Coronary artery (tissue), 2 donors: ENCODE data around the gene CACNA2D3.

Experiments used
- DNase-seq: peaks from one replicate; pipeline ENCODE4 v3.0.0-alpha.2; 2017; ENCODE audit warnings: low spot score
- H3K27ac ChIP-seq, 2 donors: fragments of 200-600 bp; sonication (generic); one replicate each; pipeline ENCODE4 v1.5.1; 2016 to 2019
- H3K4me3 ChIP-seq: fragments of 200-600 bp; sonication (generic); 2 replicates; pipeline ENCODE4 v1.5.1; 2016; ENCODE audit warnings: mild to moderate bottlenecking, moderate library complexity
- TF ChIP-seq, protein P1 (sequence below): fragments of 200-600 bp; sonication (generic); IDR thresholded peaks from one replicate; pipeline ENCODE4 v1.5.1; 2019; ENCODE audit warnings: antibody characterized with exemption

Gene CACNA2D3

GRCh38 chr3:54313418-54313817 lies 191.1 kb downstream of the CACNA2D3 start:
- TF ChIP-seq, protein P1, sequence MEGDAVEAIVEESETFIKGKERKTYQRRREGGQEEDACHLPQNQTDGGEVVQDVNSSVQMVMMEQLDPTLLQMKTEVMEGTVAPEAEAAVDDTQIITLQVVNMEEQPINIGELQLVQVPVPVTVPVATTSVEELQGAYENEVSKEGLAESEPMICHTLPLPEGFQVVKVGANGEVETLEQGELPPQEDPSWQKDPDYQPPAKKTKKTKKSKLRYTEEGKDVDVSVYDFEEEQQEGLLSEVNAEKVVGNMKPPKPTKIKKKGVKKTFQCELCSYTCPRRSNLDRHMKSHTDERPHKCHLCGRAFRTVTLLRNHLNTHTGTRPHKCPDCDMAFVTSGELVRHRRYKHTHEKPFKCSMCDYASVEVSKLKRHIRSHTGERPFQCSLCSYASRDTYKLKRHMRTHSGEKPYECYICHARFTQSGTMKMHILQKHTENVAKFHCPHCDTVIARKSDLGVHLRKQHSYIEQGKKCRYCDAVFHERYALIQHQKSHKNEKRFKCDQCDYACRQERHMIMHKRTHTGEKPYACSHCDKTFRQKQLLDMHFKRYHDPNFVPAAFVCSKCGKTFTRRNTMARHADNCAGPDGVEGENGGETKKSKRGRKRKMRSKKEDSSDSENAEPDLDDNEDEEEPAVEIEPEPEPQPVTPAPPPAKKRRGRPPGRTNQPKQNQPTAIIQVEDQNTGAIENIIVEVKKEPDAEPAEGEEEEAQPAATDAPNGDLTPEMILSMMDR, result no peak
- H3K4me3 ChIP-seq, result no peak overlapping the region
- no peak for DNase-seq
- H3K27ac ChIP-seq, result no peak overlapping the region

DNA sequence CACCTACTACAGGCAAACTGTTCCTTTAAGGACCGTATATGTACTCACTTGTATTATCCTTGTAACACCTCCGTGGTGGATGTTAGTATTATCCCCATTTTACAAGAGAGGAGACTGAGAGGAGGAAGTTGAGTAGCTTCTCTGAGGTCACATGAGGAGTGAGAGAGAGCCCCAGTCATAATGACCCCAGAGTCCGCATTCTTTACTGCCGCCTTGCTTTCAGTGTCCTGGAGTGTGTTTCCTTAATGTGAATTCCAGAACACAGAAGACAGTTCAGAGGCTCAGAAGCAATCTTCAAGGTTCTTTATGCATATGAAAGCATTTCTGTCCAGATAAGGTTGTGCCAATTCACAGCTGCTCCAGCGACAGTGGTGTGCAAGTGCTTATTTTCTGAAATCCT lies 199.2 kb downstream of the CACNA2D3 start:
- no peak for DNase-seq
- TF ChIP-seq, protein P1, result no peak
- Histone ChIP-seq H3K27ac (no peak overlapping the region), H3K4me3 (no peak overlapping the region)

DNA sequence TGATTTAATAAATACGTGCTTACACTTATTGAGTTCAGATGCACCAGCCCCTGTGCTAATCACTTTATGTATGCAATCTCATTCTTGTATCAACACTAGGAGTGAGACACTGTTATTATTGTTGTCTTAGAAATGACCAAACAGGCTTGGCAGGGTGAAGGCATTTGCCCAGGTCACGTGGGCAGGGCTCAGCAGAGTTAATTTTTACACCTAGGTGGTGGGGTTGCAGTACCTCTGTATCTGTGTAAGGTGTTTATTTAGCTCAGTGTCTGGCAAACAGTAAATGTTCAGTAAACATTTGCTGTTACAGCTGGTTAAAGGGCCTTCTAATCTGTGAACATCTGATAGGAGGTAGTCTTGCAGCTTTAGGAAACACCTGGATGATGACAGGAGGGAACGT lies 200.0 kb downstream of the CACNA2D3 start:
- no peak overlapping the region for H3K27ac ChIP-seq
- no peak overlapping the region for H3K4me3 ChIP-seq
- DNase-seq, result no peak
- TF ChIP-seq, protein P1, result no peak

DNA sequence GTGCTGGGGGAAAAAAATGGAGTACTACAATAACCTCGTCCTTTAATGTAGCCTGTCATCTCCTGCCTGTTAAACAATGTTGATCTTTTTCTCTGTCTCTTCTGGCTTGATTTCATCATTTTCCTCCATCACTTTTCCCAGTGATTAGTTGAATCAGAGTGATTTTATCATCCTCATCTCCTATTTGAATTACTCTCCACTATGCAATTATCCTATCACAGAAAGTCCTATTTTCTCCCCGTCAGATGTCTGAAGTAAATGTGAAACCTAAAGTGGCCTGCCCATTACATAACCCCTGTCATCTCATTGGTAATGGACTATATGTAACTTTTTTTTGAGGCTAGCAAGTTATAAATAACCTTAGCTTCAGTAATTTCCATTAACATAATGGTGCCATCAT lies 201.8 kb downstream of the CACNA2D3 start:
- Histone ChIP-seq H3K27ac (no peak overlapping the region), H3K4me3 (no peak overlapping the region)
- no peak for DNase-seq
- TF ChIP-seq, protein P1, result no peak

DNA sequence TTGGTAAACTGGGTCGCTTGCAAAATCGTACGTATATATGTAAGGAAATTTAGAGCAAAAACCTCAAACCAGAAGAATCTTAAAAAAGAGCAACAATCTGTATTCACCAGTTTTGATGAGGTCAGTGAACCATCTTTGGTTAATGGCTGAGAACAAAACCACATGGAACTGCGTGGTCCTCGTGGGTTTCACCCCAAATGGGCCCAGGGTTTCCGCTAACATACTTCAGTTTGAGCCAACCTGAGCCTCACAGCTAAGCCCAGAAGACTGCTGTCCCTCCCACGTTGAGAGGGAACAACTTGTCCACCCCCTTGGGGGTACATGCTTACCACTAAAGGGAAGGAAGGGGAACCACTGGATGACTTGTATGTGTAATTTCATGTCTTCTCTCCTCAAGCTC lies 204.6 kb downstream of the CACNA2D3 start:
- no peak overlapping the region for H3K4me3 ChIP-seq
- DNase-seq, result no peak
- H3K27ac ChIP-seq, result no peak overlapping the region
- TF ChIP-seq, protein P1, result no peak

DNA sequence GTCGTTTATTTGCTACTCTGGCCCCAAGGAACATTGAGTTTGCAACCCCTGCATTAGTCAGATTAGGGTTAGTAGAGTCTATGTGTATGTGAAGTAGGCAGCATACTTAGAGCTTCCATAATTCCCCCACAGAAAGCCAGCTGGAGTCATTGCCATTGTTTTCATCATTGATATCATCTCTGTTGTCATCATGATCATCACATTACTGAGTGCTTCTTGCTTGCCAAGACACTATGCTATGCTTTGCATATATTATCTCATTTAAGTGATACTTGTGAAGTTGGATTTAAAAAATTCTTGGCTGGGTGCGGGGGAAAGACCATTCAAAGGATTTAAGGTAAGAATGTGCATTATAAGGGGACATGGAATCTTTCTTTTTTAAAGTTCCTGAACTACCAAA lies 209.0 kb downstream of the CACNA2D3 start:
- TF ChIP-seq, protein P1, result no peak
- no peak for DNase-seq
- H3K27ac ChIP-seq, result no peak overlapping the region

DNA sequence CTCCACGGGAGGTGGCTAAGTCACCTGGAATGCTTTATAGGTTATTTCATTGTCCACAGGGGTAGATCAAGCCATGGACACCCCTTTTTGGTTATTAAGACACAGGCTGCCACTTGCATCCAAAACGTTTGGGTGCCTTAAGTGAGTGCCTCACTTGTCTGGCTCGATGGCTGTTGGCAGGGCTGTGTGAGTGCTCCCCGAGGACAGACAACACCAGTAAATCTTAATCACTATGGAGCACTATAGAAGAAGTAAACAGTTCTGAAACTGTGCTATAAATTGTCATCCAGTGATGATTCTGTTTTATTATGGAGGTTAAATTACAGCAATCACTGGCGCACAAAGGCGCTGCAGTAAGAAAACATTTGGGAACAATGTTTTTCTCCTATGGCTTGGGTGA lies 215.5 kb downstream of the CACNA2D3 start:
- no peak overlapping the region for H3K4me3 ChIP-seq
- H3K27ac ChIP-seq, result no peak overlapping the region
- TF ChIP-seq, protein P1, result no peak
- DNase-seq, result no peak

More for the DNA sequence above, 209.0 kb downstream of the CACNA2D3 start:
- no peak overlapping the region for H3K4me3 ChIP-seq
